PFSK-1 (cell line): Measurements from ENCODE around the gene ZNF276.

Experiments used
- POLR2AphosphoS5 ChIP-seq: IDR thresholded peaks from 2 replicates; pipeline ENCODE4 v1.6.1; 2012; ENCODE audit warnings: low read depth, mild to moderate bottlenecking, control low read depth, low read length, moderate library complexity
- REST ChIP-seq, 2 experiments: IDR thresholded peaks; 2 replicates each; pipeline versions ENCODE4 v1.6.1 to v1.8.0; 2011 to 2012; ENCODE audit warnings: low read depth in 2 of 2, low read length in 2 of 2, control low read depth in 1 of 2, inconsistent platforms in 1 of 2, mild to moderate bottlenecking in 1 of 2, moderate library complexity in 1 of 2; ENCODE audit not compliant: insufficient read depth in 1 of 2

- TF ChIP-seq POLR2AphosphoS5 (no peak), REST (IDR thresholded peaks at IDR 0.05; ENCODE audit: insufficient read depth in 1 of 2, low read depth in 2 of 2, low read length in 2 of 2) (no peak)
Measured at GRCh38 chr16:89746043-89746442, 24.7 kb downstream of the ZNF276 start.
